GOT3 (cell line): ENCODE results near the gene CCL23.

Source experiments
- DNase-seq: peaks from one replicate; lab custom pipeline; 2025; ENCODE audit warnings: mixed read lengths; lab: John Stamatoyannopoulos, UW

The CCL23 gene

DNA sequence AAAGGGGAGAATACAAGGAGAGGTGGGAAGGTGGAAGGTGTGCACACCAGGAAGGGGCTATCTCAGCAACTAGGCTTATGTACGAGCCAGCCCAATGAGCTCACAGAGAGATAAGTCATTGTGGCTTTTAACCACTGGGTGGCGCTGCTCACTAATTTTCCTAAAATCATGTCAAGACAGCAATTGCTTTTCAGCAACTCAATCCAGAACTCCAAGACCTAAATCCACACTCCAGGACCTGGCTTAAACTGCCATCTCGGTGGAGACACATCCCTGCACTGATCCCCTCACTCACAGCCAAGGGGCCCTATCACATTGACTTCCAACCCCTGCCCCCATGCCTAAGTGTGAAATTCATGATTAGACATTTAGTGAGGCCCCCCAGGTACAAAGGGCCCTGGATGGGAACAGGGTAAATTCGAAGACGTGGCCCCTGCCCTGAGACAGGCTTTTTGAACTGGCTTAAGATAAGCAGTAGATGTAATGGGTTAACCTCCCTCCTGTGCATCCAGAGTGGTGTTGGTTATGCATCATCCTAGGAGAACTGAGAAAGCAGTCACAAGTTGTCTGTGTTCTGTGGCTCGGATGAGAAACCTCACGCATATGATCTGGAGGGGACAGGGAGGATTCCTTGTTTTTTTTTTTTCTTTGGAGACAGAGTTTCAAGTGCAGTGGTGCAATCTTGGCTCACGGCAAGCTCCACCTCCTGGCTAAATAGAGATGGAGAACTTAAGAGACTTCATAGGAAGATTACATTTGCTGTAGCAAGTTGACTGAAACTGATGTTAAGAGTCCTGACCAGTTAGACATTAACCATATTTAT, 48.0 kb downstream of the CCL23 start:
- DNase-seq, result peak; percentile 28

DNA sequence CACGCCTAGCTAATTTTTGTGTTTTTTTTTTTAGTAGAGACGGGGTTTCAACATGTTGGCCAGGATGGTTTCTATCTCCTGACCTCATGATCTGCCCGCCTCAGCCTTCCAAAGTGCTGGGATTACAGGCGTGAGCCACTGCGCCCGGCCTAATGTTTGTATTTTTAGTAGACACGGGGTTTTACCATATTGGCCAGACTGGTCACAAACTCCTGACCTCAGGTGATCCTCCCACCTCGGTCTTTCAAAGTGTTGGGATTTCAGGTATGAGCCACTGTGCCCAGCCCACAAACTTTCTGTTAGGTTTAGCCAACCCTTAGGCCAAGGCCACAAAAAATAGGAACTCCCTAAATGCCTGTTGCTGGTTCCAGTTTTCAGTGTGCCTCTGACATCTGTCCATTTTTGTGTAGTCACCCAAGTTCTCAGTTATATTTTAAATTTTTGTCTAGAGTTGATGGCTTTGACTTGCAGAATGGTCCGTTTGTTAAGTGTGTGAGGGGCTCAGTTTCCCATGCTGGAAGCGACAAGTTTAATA, 49.2 kb downstream of the CCL23 start:
- DNase-seq, result no peak

DNA sequence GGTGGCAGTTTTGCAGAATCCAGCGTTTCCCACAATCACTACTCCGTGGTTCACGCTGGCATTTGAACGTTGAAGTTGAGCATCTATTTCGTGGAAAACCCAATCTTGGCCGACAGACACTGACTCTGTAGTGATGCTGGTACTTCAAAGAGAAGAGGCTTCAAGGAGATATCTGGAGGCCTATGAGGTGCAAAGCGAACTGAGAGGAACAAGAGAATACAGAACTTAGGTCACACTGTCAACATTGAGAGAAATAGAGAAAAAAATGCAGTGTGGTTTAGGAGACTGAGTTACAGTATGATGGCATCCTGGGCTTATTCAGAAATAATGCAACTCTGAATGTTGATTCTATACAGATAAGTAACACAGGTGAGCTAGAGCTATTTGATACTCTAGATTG, 52.5 kb downstream of the CCL23 start:
- no peak for DNase-seq

DNA sequence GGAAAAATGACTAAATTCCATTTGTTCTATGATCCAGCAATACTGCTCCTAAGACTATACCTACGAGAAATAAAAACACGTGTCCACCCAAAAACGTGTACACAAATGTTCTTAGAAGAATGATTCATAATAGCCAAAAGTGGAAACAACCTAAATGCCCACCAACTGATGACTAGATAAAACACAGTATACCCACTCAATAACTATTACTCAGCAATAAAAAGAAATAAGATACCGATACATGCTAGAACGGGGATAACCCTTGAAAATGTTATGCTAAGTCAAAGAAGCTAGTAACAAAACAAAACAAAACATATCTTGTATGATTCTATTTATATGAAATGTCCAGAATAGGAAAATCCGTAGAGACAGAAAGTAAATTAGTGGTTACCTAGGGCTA, 54.1 kb downstream of the CCL23 start:
- DNase-seq, result no peak
